GM12872 (cell line): ENCODE data around the gene CBX8.

Experiments used
- CTCF ChIP-seq: IDR thresholded peaks from 3 replicates; pipeline ENCODE4 v1.5.1; 2011; ENCODE audit warnings: low read depth, mild to moderate bottlenecking, low read length, moderate library complexity; ENCODE audit not compliant: insufficient read depth

Gene CBX8

GRCh38 chr17:79796763-79797491, at the start of gene CBX8:
CBX8 (minus strand) TSS chr17:79797077; CDS start chr17:79796998, 79 bp downstream.
- TF ChIP-seq CTCF = no peak

GRCh38 chr17:79845601-79845949, 48.7 kb upstream of the CBX8 start:
- TF ChIP-seq CTCF = no peak

GRCh38 chr17:79844869-79845600, 48.2 kb upstream of the CBX8 start:
- peak; percentile 68 for TF ChIP-seq CTCF

GRCh38 chr17:79843816-79844800, 47.2 kb upstream of the CBX8 start:
- TF ChIP-seq CTCF = no peak

GRCh38 chr17:79843474-79843815, 46.6 kb upstream of the CBX8 start:
- TF ChIP-seq CTCF = no peak

- no peak for TF ChIP-seq CTCF
Observed at GRCh38 chr17:79842656-79843473, 46.0 kb upstream of the CBX8 start.
